Esophagus muscularis mucosa (tissue), 4 donors: ENCODE results near the gene GSTO2. TPM values are rescaled to one million over a fixed set of nuclear protein-coding genes. Genes with fewer than 3 reads are reported as not detected.

Experiments used
- DNase-seq: peaks from one replicate; pipeline ENCODE4 v3.0.0-alpha.2; 2017; ENCODE audit errors: extremely low spot score
- H3K27ac ChIP-seq, 4 donors: fragments of 200-600 bp; sonication (generic); replicated peaks in 1 of 4; 1 replicate in 3 of 4; 2 replicates in 1 of 4; pipeline ENCODE4 v1.5.1; 2016 to 2019; ENCODE audit warnings: mild to moderate bottlenecking in 1 of 4
- H3K27me3 ChIP-seq, 4 donors: fragments of 200-600 bp; sonication (generic); one replicate each; pipeline versions ENCODE4 v1.5.1 to v1.6.0; 2016 to 2019
- H3K36me3 ChIP-seq, 4 donors: fragments of 200-600 bp; sonication (generic); one replicate each; pipeline ENCODE4 v1.5.1; 2016 to 2019
- H3K4me1 ChIP-seq, 4 donors: fragments of 200-600 bp; sonication (generic); one replicate each; pipeline ENCODE4 v1.5.1; 2016 to 2019
- H3K4me3 ChIP-seq, 4 donors: fragments of 200-600 bp; sonication (generic); 1 replicate in 2 of 4; 2 replicates in 2 of 4; pipeline ENCODE4 v1.5.1; 2016 to 2019; ENCODE audit warnings: mild to moderate bottlenecking in 4 of 4, moderate library complexity in 1 of 4
- H3K9me3 ChIP-seq, 4 donors: fragments of 200-600 bp; sonication (generic); 1 replicate in 3 of 4; 2 replicates in 1 of 4; pipeline ENCODE4 v1.5.1; 2016 to 2019
- CTCF ChIP-seq, 3 experiments: fragments of 200-600 bp in 2 of 3; fragments of 450-650 bp in 1 of 3; sonication (generic) in 2 of 3; IDR thresholded peaks; one replicate each; pipeline ENCODE4 v1.5.1; 2017 to 2019; ENCODE audit warnings: antibody characterized with exemption in 3 of 3, mild to moderate bottlenecking in 2 of 3, moderate library complexity in 1 of 3
- EP300 ChIP-seq: sonication (generic); formaldehyde crosslinking; IDR thresholded peaks from one replicate; pipeline ENCODE4 v1.6.1; 2017; ENCODE audit warnings: antibody characterized with exemption
- POLR2A ChIP-seq: fragments of 450-650 bp; IDR thresholded peaks from one replicate; pipeline ENCODE4 v1.6.1; 2017; ENCODE audit warnings: antibody characterized with exemption, moderate library complexity, mild to moderate bottlenecking, low read depth
- POLR2AphosphoS5 ChIP-seq, 2 donors: sonication (generic); formaldehyde crosslinking; IDR thresholded peaks; one replicate each; pipeline ENCODE4 v1.6.1; 2017; ENCODE audit warnings: antibody characterized with exemption in 2 of 2
- whole genome bisulfite sequencing: methylation state at CpG from one replicate; pipeline ENCODE4 v1.1.5; 2018; 5-methylcytosine and 5-hydroxymethylcytosine counted together
- intact Hi-C: fragments of 100-400 bp; cut with DNase I; formaldehyde crosslinking; loops from one replicate; pipeline ENCODE4 v1.15.1; 2023
- total RNA-seq, 4 donors: library from RNA; depleted of rRNA; stranded (reverse); fragments of >200 nt; gene quantifications; one replicate each; pipeline versions ENCODE4 v1.1.0 to v1.2.1, GENCODE V29; 2016

The GSTO2 gene
- total RNA-seq, 4 donors from 2014 or later = 0.42 to 0.99 (median 0.63) TPM

- peaks cover 100% of the 10 kb centered on the region in 4 donors for H3K4me1 ChIP-seq
- TF ChIP-seq POLR2AphosphoS5 (IDR thresholded peaks at IDR 0.05) (no peak), EP300 (no peak), CTCF (IDR thresholded peaks at IDR 0.05) (no peak), POLR2A (no peak)
- no peaks in the 10 kb centered on the region for H3K9me3 ChIP-seq
- H3K27me3 ChIP-seq = no peaks in the 10 kb centered on the region
- DNase-seq = no peak
- peak overlapping the region in 2 of 4 donors; percentile 28 to 31 for H3K4me3 ChIP-seq
- H3K36me3 ChIP-seq = peaks cover 0 to 23% (median 2%) of the 10 kb centered on the region in 4 donors
- WGBS = 40% methylated on average over 1 of the region's 3 CpGs
- intact Hi-C loops = no loop called here
- H3K27ac ChIP-seq = peak overlapping the region; percentile 97 to 100 (median 98)
These were observed 60.8 kb downstream of the GSTO2 start for GRCh38 chr10:104329735-104330134.

DNA sequence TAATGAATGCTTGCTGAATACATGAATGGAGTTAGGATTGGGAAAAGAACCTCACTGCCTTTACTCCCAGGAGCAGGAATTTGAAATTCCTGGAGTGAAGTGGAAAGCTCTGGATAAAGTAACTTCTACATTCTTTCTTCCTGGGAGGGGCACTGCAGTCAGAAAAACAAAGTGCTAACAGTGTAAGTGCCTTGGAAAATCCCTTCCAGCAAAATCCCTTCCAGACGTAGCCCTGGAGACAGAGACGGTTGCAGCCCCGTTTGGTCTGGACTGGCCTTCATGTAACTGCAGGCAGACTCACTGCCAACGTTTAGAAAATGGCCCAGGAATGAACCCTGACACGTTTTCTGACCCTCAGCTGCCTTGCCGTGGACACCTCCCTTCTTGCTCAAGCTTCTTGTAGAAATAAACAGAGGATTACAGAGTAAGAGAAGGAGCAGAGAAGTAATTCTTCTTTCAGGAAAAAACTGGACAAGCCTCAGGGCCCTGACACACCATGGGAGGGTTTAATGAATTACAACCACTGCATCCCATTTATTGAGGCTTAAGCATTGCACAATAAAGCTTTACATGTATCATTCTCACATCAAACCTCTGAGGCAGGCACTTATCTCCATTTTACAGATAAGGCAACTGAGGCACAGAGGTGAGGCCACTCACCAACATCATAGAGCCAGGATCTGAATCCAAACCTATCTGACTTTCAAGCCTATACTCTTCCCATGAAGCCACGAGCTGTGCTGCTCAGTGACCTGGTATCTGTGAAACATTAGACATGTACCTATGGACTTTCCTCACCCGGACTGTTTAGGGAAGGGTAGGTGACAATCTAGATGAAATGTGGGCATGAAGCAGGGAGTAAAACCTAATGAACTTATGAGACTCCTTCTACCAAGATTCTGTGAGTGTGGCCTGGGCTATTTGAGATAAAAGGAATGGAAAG lies 61.5 kb downstream of the GSTO2 start:
- peaks cover 100% of the 10 kb centered on the region in 4 donors for H3K4me1 ChIP-seq
- 13% methylated on average over 8 of the region's 8 CpGs for WGBS

GRCh38 chr10:104331208-104331838 lies 62.3 kb downstream of the GSTO2 start:
- peak overlapping the region; percentile 11 to 22 (median 18) for H3K4me3 ChIP-seq
- no peak for DNase-seq
- peak overlapping the region; percentile 97 to 100 (median 98) for H3K27ac ChIP-seq
- intact Hi-C loops = no loop called here
- WGBS = 14% methylated on average over 1 of the region's 9 CpGs
- H3K9me3 ChIP-seq = no peaks in the 10 kb centered on the region
- TF ChIP-seq POLR2A (no peak), POLR2AphosphoS5 (IDR thresholded peaks at IDR 0.05) (peak in 1 of 2 donors; percentile 73)
- peaks cover 0 to 21% (median 3%) of the 10 kb centered on the region in 4 donors for H3K36me3 ChIP-seq
- H3K27me3 ChIP-seq = no peaks in the 10 kb centered on the region
- peaks cover 100% of the 10 kb centered on the region in 4 donors for H3K4me1 ChIP-seq

More for the DNA sequence above, 61.5 kb downstream of the GSTO2 start:
- no peaks in the 10 kb centered on the region for H3K9me3 ChIP-seq
- peak overlapping the region; percentile 11 to 31 (median 18) for H3K4me3 ChIP-seq
- H3K36me3 ChIP-seq = peaks cover 0 to 26% (median 3%) of the 10 kb centered on the region in 4 donors
- TF ChIP-seq CTCF (IDR thresholded peaks at IDR 0.05) (no peak), POLR2A (no peak), POLR2AphosphoS5 (IDR thresholded peaks at IDR 0.05) (peak; percentile 88 to 92), EP300 (peak; percentile 79)
- intact Hi-C loops = no loop called here
- H3K27me3 ChIP-seq = no peaks in the 10 kb centered on the region
- peak overlapping the region; percentile 97 to 100 (median 98) for H3K27ac ChIP-seq
- DNase-seq = peak; percentile 96

DNA sequence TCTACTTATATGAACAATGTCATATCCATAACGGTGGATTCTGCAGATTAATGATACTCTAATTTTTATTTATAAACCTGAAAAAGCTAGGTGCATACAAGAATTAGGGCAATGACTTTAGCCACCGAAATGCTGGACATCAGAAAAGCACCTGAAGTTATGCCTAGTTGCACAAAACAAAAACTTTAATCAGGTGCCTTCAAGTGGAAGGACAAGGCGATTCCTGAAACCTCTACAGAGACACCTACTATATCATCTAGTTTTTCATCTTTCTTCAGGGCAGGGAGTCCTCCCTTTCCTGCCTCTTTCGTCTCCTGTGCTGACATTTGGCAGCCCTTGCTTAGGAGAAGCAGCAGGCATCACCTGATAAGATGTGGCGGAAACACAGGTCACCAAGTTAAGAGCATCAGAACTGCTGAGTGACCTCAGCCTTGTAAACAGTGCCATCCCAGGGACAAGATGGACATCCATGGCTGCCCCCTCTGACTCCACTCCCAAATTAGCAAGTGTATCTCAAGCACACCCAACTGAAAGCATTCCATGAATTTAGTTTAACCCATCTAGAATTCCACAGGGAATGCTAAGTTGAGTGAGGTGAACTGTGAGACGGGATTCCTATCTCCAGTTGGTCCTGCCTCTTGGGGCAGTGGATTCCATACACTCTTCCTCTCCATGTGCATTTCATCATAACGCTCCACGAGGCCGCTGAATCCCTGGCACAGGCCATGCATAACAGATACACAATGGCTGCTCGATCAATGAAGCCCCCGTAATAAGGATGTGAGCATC lies 63.5 kb downstream of the GSTO2 start:
- Histone ChIP-seq H3K4me1 (peaks cover 90 to 98% (median 94%) of the 10 kb centered on the region in 4 donors), H3K27me3 (no peaks in the 10 kb centered on the region), H3K27ac (peak overlapping the region; percentile 97 to 100 (median 98)), H3K9me3 (no peaks in the 10 kb centered on the region), H3K36me3 (peaks cover 0 to 21% (median 3%) of the 10 kb centered on the region in 4 donors), H3K4me3 (no peak overlapping the region)
- no peak for TF ChIP-seq EP300
- TF ChIP-seq POLR2AphosphoS5 (IDR thresholded peaks at IDR 0.05) = peak; percentile 10 to 22
- intact Hi-C loops = no loop called here
- WGBS = 72% methylated on average over 11 of the region's 11 CpGs
- no peak for DNase-seq

GRCh38 chr10:104333032-104333727 lies 64.2 kb downstream of the GSTO2 start:
- intact Hi-C loops = no loop called here
- WGBS = 70% methylated on average over 12 of the region's 13 CpGs
- no peaks in the 10 kb centered on the region for H3K27me3 ChIP-seq
- H3K4me1 ChIP-seq = peaks cover 83 to 91% (median 87%) of the 10 kb centered on the region in 4 donors
- H3K4me3 ChIP-seq = no peak overlapping the region
- TF ChIP-seq POLR2AphosphoS5 (IDR thresholded peaks at IDR 0.05) = no peak
- H3K36me3 ChIP-seq = peaks cover 0 to 21% (median 3%) of the 10 kb centered on the region in 4 donors
- DNase-seq = no peak
- peak overlapping the region; percentile 97 to 100 (median 98) for H3K27ac ChIP-seq
- no peaks in the 10 kb centered on the region for H3K9me3 ChIP-seq
